CD4-positive, alpha-beta T cell (primary cell): ENCODE data around the gene APLP1. TPM values are rescaled to one million over a fixed set of nuclear protein-coding genes. Genes with fewer than 3 reads are reported as not detected.
A peak's percentile ranks its signal among the peaks of the same experiment; 100 is the strongest.

Source experiments
- ATAC-seq: fragments of 200-7000 bp; cut with Tn5 transposase; one replicate; pipeline ENCODE4 v1.10.0; 2022; ENCODE audit warnings: mild to moderate bottlenecking; ENCODE audit not compliant: poor library complexity
- CTCF ChIA-PET: fragments of 350-600 bp; sonication (Branson Sonifier 250); formaldehyde crosslinking; loops from one replicate; lab custom pipeline; 2021; ENCODE audit warnings: antibody characterized with exemption, inconsistent platforms; lab: Charles Lee
- POLR2A ChIA-PET: fragments of 350-600 bp; sonication (Branson Sonifier 250); formaldehyde crosslinking; loops from one replicate; lab custom pipeline; 2021; ENCODE audit warnings: antibody characterized with exemption, inconsistent platforms; lab: Charles Lee
- DNase-seq, 14 experiments: peaks; one replicate each; pipeline ENCODE4 v3.0.0-alpha.2; 2013 to 2020; ENCODE audit warnings: mixed read lengths in 2 of 14
- H3K27ac ChIP-seq, 2 donors: one replicate each; pipeline versions ENCODE4 v1.5.1 to v1.7.0; 2013; ENCODE audit warnings: low read length in 2 of 2, low read depth in 1 of 2, mild to moderate bottlenecking in 1 of 2
- H3K27me3 ChIP-seq, 2 experiments: 1 replicate in 1 of 2; 2 replicates in 1 of 2; pipeline versions ENCODE4 v1.6.1 to v1.7.0; 2013; ENCODE audit warnings: low read length in 2 of 2, control low read depth in 1 of 2, mild to moderate bottlenecking in 1 of 2, moderate library complexity in 1 of 2; ENCODE audit not compliant: insufficient read depth in 2 of 2, control insufficient read depth in 1 of 2
- H3K36me3 ChIP-seq: one replicate; pipeline ENCODE4 v1.6.1; 2013; ENCODE audit warnings: low read length, control low read depth; ENCODE audit not compliant: insufficient read depth
- H3K4me1 ChIP-seq: one replicate; pipeline ENCODE4 v1.6.1; 2013; ENCODE audit warnings: low read length, control low read depth; ENCODE audit not compliant: insufficient read depth
- H3K4me3 ChIP-seq: one replicate; pipeline ENCODE4 v1.5.1; 2013; ENCODE audit warnings: mild to moderate bottlenecking, low read length, moderate library complexity
- H3K9me3 ChIP-seq, 2 experiments: 1 replicate in 1 of 2; 2 replicates in 1 of 2; pipeline versions ENCODE4 v1.6.1 to v1.7.0; 2013; ENCODE audit warnings: low read length in 2 of 2, mild to moderate bottlenecking in 2 of 2, control low read depth in 1 of 2, moderate library complexity in 1 of 2; ENCODE audit not compliant: control insufficient read depth in 1 of 2, insufficient read depth in 1 of 2
- H3K27ac Mint-ChIP-seq: one replicate; pipeline ENCODE4 v1.8.0; 2020; ENCODE audit warnings: mixed read lengths
- H3K27me3 Mint-ChIP-seq: one replicate; pipeline ENCODE4 v1.8.0; 2021; ENCODE audit warnings: mixed read lengths
- H3K36me3 Mint-ChIP-seq: one replicate; pipeline ENCODE4 v1.8.0; 2021; ENCODE audit warnings: low read depth, mixed read lengths
- H3K4me1 Mint-ChIP-seq: one replicate; pipeline ENCODE4 v1.8.0; 2021; ENCODE audit warnings: low read depth, mixed read lengths
- H3K4me3 Mint-ChIP-seq: one replicate; pipeline ENCODE4 v1.8.0; 2020; ENCODE audit warnings: mild to moderate bottlenecking, mixed read lengths
- H3K9me3 Mint-ChIP-seq: one replicate; pipeline ENCODE4 v1.8.0; 2020; ENCODE audit warnings: mixed read lengths
- CTCF ChIP-seq: fragments of 200-600 bp; IDR thresholded peaks from one replicate; pipeline ENCODE4 v1.8.0; 2022; ENCODE audit warnings: antibody characterized with exemption, mild to moderate bottlenecking
- intact Hi-C, 2 experiments: fragments of 100-400 bp; cut with DNase I in 1 of 2; cut with micrococcal nuclease in 1 of 2; formaldehyde crosslinking; loops; one replicate each; pipeline versions ENCODE4 v1.15.1 to v1.9.0; 2023 to 2025; cut with DNase I, micrococcal nuclease
- total RNA-seq, 174 experiments: library from RNA in 2 of 174; stranded (reverse) in 2 of 174; gene quantifications; one replicate each; pipeline ENCODE4 v1.2.3 and lab custom pipeline; 2021 to 2026

The APLP1 gene
- total RNA-seq, 2 experiments from 2014 or later = not detected

DNA sequence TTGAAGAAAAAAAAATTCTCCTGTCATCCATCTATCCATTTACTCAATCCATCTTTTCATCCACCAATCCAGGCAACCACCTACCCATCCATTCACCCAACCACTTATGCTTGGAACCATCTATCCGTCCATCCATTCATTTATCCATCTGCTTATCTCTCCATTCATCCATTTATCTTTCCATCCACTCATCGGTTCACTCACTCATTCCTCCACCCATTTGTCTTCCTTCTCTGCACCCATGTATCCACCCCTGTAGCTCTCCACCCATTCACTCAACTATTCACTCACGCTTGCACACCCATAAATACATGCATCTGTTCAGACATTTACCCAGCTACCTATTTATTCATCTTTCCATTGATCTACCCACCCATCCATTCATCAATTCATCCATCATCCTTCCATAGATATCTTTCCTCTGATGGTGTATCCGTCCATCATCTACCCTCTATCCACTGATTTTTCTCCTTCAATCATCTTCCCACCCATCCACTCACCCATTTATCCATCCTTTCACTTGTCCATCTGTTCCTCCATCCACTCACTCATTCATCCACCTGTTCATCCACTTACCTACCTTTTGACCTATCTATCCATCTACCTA, 25.6 kb upstream of the APLP1 start:
- Mint-ChIP-seq H3K36me3 (no peaks in the 10 kb centered on the region), H3K27ac (no peak overlapping the region), H3K9me3 (peaks cover 7% of the 10 kb centered on the region), H3K4me1 (peaks cover 19% of the 10 kb centered on the region), H3K4me3 (no peak overlapping the region), H3K27me3 (peaks cover 61% of the 10 kb centered on the region)
- ChIA-PET CTCF (no interaction called here), POLR2A (no interaction called here)
- no peak for ATAC-seq
- Histone ChIP-seq H3K4me1 (peaks cover 22% of the 10 kb centered on the region), H3K36me3 (no peaks in the 10 kb centered on the region), H3K27me3 (peaks cover 46 to 60% of the 10 kb centered on the region in 2 experiments), H3K27ac (no peak overlapping the region), H3K4me3 (no peak overlapping the region), H3K9me3 (peaks cover 7 to 63% of the 10 kb centered on the region in 2 experiments)
- TF ChIP-seq CTCF = no peak
- intact Hi-C loops = no loop called here
- DNase-seq = no peak

DNA sequence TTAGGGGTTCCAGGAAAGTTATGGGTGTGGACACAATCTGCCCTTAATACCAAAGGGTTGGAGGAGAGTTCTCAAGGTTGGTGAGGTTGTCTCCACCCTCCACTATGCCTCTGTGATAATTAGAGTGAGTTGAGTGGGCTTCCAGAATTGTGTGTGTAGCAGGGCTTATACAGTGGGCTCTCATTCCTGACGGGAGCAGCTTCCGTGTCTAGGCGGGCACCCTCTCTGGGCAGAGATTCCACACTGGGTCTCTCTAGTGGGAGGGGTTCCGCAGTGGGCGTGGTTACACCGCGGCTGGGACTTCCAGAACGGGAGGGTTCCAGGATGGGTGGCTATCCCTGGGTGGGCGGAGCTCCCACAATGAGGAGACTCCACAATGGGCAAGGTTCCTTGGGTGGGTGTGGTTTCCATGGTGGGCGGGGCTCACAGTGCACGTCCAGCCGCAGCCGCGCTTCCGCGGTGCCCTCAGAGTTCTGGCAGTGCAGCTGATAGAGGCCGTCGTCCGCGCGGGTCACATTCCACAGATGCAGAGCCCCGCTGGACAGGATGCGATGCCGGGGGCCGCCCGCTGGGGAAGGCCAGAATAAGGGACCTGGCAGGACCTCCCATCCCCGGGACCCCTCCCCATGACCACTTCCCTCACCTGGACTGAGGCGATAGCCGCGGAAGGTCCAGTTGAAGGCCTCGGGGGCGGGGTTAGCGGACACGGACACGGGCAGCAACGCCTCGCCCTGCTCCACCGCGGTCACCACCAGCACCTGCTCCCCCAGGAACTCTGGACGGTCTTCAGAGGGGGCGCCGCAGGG, 24.5 kb upstream of the APLP1 start:
- TF ChIP-seq CTCF = no peak
- Mint-ChIP-seq H3K4me1 (peaks cover 19% of the 10 kb centered on the region), H3K27me3 (peaks cover 70% of the 10 kb centered on the region), H3K36me3 (no peaks in the 10 kb centered on the region), H3K27ac (no peak overlapping the region), H3K4me3 (no peak overlapping the region), H3K9me3 (peaks cover 6% of the 10 kb centered on the region)
- Histone ChIP-seq H3K9me3 (peaks cover 6 to 57% of the 10 kb centered on the region in 2 experiments), H3K27me3 (peaks cover 53 to 71% of the 10 kb centered on the region in 2 experiments), H3K4me3 (no peak overlapping the region), H3K36me3 (no peaks in the 10 kb centered on the region), H3K4me1 (peaks cover 22% of the 10 kb centered on the region), H3K27ac (no peak overlapping the region)
- intact Hi-C loops = no loop called here
- CTCF ChIA-PET = no interaction called here
- POLR2A ChIA-PET = no interaction called here
- no peak for ATAC-seq
- peak in 1 of 14 experiments; percentile 41 for DNase-seq

DNA sequence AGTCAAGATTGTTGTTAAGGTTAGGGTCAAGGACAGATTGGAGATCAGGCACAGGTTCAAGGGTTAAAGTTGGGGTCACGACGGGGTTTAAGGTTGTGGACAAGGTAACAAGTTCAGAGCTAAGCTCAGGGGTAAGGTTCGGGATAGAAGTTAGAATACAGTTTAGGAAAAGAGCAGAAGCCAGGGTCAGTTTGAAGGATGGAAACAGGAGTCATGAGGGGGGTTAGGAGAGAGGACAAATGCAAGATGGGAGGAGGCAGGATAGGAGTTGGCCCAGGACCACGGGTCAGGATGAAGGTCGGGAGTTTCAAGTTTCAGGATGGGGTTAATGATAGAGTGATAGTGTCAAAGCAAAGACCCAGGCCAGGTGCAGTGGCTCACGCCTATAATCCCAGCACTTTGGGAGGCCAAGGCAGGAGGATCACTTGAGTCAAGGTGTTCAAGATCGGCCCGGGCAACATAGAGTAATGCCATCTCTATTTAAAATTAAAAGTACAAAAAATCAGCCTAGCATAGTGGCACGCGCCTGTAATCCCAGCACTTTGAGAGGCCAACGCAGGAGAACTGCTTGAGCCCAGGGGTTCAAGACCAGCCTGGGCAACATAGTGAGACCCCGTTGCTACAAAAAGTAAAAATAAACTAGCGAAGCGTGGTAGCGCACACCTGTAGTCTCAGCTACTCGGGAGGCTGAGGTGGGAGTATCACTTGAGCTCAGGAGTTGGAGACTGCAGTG, 23.7 kb upstream of the APLP1 start:
- peaks cover 22% of the 10 kb centered on the region for H3K4me1 ChIP-seq
- ChIA-PET POLR2A (no interaction called here), CTCF (no interaction called here)
- Mint-ChIP-seq H3K4me1 (peaks cover 19% of the 10 kb centered on the region), H3K4me3 (peak overlapping the region; percentile 85), H3K27me3 (peaks cover 75% of the 10 kb centered on the region), H3K27ac (no peak overlapping the region), H3K36me3 (no peaks in the 10 kb centered on the region), H3K9me3 (peaks cover 4% of the 10 kb centered on the region)
- H3K9me3 ChIP-seq = peaks cover 0 to 54% of the 10 kb centered on the region in 2 experiments
- intact Hi-C loops = no loop called here
- H3K27me3 ChIP-seq = peaks cover 53 to 73% of the 10 kb centered on the region in 2 experiments
- H3K4me3 ChIP-seq = no peak overlapping the region
- DNase-seq (no peak), ATAC-seq (no peak)
- H3K27ac ChIP-seq = no peak overlapping the region
- no peaks in the 10 kb centered on the region for H3K36me3 ChIP-seq
- no peak for TF ChIP-seq CTCF
